HG02884 (cell line): ENCODE measurements around the gene PTPRG.

Source experiments
- ATAC-seq: cut with Tn5 transposase; IDR thresholded peaks from one replicate; pipeline ENCODE4 v1.9.1; 2021; ENCODE audit warnings: mild to moderate bottlenecking, moderate library complexity; ENCODE audit not compliant: unreplicated experiment

PTPRG gene

DNA sequence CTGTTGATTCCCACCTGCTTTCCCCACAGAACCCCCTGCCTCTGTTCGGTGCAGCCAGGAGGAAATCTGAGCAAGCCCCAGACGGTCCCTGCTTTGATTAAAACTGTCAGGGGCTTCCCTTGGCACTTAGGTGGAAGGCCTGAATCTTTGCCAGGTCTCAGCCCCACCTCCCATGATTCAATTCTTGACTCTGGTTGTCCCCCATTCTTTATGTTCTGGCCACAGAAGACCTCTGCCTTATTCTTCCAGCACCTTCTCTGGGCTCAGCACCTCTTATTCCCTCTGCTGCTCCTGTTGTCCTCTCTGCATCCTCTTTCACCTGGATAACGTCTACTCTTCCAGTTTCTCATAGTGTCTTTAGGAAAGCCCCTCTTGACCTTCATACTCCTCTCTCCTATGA lies 349.4 kb downstream of the PTPRG start:
- ATAC-seq, result no peak

DNA sequence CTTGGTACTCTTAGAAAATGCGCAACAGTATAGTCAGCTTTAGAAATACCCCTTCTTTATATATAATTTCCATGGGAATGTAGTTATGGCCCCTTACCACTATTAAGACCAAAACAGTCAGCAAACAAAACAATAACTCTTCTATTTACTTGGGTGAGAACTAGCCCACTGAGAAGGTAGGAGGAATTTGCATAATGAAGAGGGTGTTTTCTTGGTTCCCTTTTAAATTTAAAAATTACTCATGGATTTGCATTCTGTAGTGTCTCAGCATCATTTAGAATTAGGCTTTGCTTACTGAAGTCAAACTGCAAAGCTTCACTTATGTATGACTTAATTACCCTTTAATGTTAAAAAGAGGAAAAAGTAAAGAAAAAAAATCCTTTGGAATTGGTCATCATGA lies 350.8 kb downstream of the PTPRG start:
- ATAC-seq, result peak; percentile 75

GRCh38 chr3:61913701-61914100 lies 352.3 kb downstream of the PTPRG start:
- ATAC-seq, result no peak

DNA sequence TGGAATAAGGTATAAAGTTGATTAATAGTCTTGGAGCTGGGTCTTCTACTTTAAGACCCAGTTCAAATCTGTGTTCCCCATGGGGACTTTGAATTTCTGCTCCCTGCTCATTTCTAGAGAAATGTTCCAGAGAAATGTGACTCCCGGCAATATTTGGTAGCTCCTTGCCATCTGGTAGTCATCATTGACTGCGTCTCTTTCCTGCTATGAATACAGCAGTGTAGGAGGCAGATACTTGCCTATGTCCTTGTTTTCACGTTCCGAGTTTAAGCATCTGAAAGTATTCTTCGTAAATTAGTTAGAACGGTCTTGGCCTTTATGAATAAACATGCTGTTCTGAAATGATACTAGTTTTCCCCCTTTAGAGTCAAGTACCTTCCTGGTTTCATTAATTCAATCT lies 352.9 kb downstream of the PTPRG start:
- ATAC-seq, result no peak

GRCh38 chr3:61915296-61915695 lies 353.9 kb downstream of the PTPRG start:
- no peak for ATAC-seq

GRCh38 chr3:61919371-61919770 lies 358.0 kb downstream of the PTPRG start:
- no peak for ATAC-seq

DNA sequence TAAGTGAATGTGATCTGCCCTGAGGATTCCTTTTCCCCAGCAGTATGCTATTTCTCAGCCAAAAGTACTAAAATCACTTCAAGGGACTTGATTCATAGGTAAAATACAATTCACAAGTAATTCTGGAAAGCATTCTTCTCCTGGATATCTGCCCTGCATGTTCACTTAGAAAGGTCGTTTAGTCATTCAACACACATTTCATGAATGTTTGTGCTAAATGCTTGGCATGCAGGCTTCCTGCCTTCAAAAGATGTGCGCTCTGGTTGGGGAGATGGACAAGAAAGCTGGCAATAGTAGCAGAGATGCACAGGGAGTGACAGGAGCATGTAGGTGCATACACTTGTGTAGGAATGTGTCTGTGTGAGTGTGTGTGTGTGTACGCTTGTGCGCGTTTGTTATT lies 360.7 kb downstream of the PTPRG start:
- no peak for ATAC-seq

- no peak for ATAC-seq
These were observed 362.8 kb downstream of the PTPRG start for GRCh38 chr3:61924090-61924735.

GRCh38 chr3:61924991-61925390 lies 363.6 kb downstream of the PTPRG start:
- ATAC-seq, result no peak

DNA sequence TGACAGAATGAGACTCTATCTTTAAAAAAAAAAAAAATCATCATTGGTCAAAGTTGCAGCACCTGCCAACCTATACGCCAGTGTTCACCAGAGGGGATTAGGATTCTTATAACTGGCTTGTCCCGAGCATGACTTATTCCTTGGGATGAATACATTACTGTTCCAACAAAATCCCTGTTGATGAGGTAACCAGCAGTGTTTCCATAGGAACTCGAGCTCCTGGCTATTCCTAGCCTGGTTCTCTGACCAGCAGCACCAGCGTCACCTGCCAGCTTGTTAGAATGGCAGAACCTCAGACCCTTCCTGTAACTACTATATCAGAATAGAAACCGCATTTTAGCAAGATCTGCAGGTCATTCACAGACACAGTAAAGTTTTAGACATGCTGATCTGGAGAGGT lies 364.4 kb downstream of the PTPRG start:
- no peak for ATAC-seq

DNA sequence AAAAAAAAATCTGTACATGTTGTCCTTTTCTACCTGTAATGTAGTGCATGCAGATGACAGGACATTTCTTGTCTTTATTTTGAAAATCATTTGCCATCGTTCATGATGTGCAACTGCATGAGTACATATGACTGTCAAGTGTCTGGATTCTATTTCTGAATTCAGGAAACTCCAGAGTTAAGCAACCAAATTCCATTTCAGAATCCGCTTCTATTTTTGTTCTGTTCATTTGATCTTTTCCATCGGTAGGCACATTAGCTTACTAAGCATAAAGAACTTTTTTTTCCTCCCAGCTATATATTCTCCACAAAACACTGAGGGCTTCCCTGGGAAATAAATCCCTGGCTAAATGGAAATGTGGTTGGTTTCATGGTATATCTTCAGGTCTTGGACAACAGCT lies 365.6 kb downstream of the PTPRG start:
- no peak for ATAC-seq

GRCh38 chr3:61927332-61927731 lies 366.0 kb downstream of the PTPRG start:
- ATAC-seq, result no peak

DNA sequence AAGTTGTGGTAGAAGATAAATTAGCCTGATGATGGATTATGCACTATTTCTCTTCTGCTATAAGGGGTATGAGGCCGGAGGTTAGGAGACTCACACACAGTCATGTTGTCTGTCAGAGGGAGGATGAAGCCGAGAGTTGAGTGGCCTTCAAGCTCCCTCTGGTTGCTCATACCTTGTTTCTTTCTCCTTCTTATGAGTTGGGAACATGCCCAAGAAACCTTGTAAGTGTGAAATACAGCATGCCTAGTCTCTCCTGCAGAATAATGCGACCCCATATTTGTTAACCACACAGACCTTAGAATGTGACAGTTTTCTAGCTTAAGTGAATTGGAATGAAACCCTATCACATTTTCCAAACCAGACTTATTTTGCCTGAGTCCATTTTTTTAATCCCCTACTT lies 366.7 kb downstream of the PTPRG start:
- ATAC-seq, result no peak

DNA sequence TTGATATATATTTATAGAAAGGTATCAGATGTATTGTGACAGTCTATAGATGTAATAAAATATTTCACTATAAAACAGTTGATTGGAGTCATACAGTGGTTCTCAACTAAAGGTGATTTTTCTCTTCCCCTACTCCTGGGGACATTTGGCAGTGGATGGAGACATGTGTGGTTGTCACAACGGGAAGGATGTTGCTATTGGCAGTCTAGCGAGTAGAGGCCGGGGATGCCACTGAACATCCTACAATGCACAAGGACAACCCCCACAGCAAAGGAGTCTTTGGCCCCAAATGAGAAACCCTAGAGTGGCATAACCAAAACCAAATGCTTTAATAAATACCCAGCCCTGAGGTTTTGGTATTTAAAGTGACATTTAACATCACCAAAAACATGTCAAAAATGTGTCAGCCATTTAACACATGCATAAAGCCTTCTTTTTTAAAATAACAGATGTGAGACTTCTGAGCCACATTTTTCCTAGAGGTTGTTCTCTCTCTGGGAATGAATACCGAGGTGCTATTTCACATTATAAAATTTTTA lies 367.5 kb downstream of the PTPRG start:
- ATAC-seq, result no peak

DNA sequence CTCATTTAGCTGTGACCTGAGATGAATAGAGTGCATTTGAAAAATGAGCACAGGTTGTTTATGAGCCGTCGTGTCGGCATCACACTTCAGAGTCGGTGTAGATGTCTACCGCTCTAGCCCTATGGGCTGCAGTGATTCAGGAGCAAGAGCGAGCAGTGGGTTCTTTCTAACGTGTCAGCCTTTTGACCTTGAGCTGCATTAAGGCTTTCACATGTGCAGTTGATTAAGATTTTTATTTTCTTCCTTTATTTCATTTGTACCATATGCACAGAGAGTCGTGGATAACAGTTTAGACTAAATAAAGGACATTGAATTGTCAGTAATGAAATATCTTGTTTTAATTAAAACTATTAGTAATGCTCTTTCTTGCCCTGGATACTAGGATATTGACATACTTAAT lies 368.2 kb downstream of the PTPRG start:
- no peak for ATAC-seq

- ATAC-seq, result no peak
These were observed 371.1 kb downstream of the PTPRG start for GRCh38 chr3:61932499-61932898.

DNA sequence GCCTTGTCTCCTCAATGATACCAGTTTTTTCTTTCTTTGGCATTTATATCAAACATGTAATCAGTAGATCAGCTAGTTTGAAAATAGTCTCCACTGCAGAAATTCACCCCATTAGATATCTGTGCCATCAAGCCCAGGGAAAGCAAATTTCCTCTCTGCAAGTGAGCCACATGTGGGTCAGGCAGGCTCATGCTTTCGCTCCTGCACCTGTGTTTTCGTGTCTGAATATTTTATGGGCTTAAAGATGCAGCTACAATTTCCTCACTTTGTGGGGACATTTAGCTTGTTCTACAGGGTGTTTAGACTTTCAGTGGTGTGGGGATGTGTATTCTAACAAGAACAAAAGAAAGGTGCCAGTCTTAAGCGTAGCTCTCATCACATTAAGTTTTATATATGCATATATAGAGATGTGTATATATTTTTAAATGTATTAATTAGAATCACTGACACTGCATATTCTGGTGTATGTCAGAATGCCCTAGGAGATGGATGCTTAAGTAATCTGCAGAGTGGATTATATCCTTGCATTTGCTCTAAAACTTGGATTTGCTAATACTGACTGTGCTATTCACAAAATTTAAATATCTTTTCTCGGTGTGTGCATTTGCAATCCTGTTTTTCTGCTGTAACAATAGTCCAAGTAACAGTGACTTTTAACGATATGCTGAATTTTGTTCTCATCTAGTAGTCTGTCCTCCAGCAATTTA lies 372.6 kb downstream of the PTPRG start:
- no peak for ATAC-seq

- no peak for ATAC-seq
These were observed 373.1 kb downstream of the PTPRG start for GRCh38 chr3:61934505-61934871.

DNA sequence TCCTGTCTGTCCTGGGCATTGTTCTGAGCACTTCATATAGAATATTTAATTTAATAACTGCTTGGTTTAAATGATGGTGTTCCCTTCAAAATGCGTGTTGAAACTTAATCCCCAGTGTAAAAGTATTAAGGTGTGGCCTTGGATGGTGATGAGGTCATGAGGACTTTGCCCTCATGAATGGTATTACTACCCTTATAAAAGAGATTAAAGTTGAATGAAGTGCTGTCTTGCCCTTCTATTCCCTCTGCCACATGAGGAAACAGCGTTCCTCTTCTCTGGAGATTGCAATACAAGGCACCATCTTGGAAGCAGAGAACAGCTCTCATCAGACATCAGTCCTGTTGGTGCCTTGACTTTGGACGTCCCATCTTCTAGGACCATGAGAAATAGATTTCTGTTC lies 374.4 kb downstream of the PTPRG start:
- ATAC-seq, result no peak

DNA sequence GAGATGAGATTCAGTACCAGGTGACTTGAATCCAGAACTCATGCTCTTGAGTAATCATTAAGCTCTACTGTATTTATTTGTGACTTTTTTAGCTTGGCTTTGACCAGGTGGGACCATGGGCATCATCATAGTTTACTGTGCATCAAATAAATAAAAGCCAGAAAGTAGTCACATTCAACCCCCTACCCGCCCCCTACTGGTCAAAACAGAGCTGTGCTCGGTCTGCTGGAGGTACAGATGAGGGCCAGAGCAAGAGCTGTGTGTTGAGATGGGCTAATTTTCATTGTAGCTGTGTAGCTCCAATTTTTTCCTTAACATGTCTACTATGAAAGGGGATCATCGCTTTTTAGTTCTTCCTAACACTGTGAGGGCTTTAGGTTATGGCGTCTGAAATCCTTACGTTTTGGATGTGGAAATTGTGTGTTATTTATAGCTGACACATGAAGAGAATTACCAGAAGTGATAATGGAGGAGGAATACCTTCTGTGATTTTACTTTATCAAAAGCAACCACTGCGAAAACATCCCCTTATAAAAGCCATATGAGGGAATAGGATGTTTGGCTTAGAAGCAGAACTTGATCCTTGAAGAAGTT lies 375.1 kb downstream of the PTPRG start:
- ATAC-seq, result peak; percentile 54

- no peak for ATAC-seq
These were observed 376.1 kb downstream of the PTPRG start for GRCh38 chr3:61937477-61937876.

DNA sequence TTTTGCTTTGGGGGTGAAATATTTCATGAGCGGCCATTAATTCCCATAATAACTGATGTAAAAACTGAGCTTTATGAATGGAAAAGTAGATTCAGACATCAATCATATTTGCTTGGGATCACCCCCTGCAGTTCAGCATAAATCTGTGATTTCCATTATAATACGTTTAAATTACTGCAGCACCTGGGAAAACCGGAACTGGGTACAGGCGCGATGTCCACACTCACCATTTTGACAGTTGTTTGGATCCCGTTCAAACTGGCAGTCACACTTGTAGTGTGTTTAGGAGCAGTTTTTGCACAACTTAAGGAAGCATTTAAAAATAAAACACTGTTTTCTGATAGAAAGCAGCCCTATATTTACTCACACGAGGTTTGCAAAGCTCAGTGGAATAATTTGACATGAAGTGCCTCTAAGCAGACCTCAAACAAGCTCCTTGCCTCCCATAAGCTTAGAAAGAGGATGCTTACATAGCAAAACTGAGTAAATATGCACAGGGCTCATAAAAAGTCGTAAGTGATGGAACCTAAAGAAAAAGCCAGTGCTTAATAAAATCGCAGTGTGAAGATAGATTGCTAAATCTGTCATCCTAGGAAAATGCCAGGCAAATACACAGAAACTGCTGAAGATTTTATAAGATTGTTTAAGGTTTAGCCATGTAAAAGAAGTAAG lies 377.6 kb downstream of the PTPRG start:
- no peak for ATAC-seq
